Parathyroid adenoma (tissue), 2 donors: ENCODE measurements around the gene ACAP3.

Source experiments
- H2AFZ ChIP-seq: fragments of 300-600 bp; sonication (generic); one replicate; pipeline ENCODE4 v1.7.0; 2017; ENCODE audit warnings: antibody characterized with exemption, mild to moderate bottlenecking
- H3K27ac ChIP-seq: fragments of 300-600 bp; sonication (generic); one replicate; pipeline ENCODE4 v1.7.0; 2017
- H3K27me3 ChIP-seq: fragments of 300-600 bp; sonication (generic); one replicate; pipeline ENCODE4 v1.7.0; 2017; ENCODE audit warnings: low read length; ENCODE audit not compliant: control insufficient read depth, insufficient read depth
- H3K36me3 ChIP-seq: fragments of 300-600 bp; sonication (generic); one replicate; pipeline ENCODE4 v1.7.0; 2017; ENCODE audit warnings: low read length; ENCODE audit not compliant: control insufficient read depth, insufficient read depth
- H3K4me1 ChIP-seq: fragments of 300-600 bp; sonication (generic); one replicate; pipeline ENCODE4 v1.7.0; 2017; ENCODE audit warnings: control low read depth
- H3K4me2 ChIP-seq: fragments of 300-600 bp; sonication (generic); one replicate; pipeline ENCODE4 v1.7.0; 2017; ENCODE audit warnings: low read length
- H3K4me3 ChIP-seq: fragments of 300-600 bp; sonication (generic); one replicate; pipeline ENCODE4 v1.7.0; 2017; ENCODE audit warnings: low read depth, low read length
- H3K79me2 ChIP-seq: fragments of 300-600 bp; sonication (generic); one replicate; pipeline ENCODE4 v1.7.0; 2017; ENCODE audit warnings: control low read depth
- H3K9ac ChIP-seq: fragments of 300-600 bp; sonication (generic); one replicate; pipeline ENCODE4 v1.7.0; 2017; ENCODE audit warnings: mild to moderate bottlenecking
- H3K9me3 ChIP-seq: fragments of 300-600 bp; sonication (generic); one replicate; pipeline ENCODE4 v1.7.0; 2017; ENCODE audit warnings: low read length; ENCODE audit not compliant: control insufficient read depth
- CTCF ChIP-seq: fragments of 300-600 bp; sonication (generic); IDR thresholded peaks from one replicate; pipeline ENCODE4 v1.7.0; 2017; ENCODE audit warnings: antibody characterized with exemption, mild to moderate bottlenecking
- donor health status: primary hyperparathyroidism.

The ACAP3 gene

GRCh38 chr1:1282998-1283397 lies 24.7 kb downstream of the ACAP3 start:
- H3K36me3 ChIP-seq, result no peaks in the 10 kb centered on the region
- no peak for TF ChIP-seq CTCF
- H3K9me3 ChIP-seq, result no peaks in the 10 kb centered on the region
- H3K27ac ChIP-seq, result no peak overlapping the region
- H3K4me1 ChIP-seq, result peaks cover 3% of the 10 kb centered on the region
- no peak overlapping the region for H2AFZ ChIP-seq
- H3K4me3 ChIP-seq, result no peak overlapping the region
- no peak overlapping the region for H3K9ac ChIP-seq
- no peaks in the 10 kb centered on the region for H3K27me3 ChIP-seq
- no peak overlapping the region for H3K4me2 ChIP-seq
- H3K79me2 ChIP-seq, result no peaks in the 10 kb centered on the region

DNA sequence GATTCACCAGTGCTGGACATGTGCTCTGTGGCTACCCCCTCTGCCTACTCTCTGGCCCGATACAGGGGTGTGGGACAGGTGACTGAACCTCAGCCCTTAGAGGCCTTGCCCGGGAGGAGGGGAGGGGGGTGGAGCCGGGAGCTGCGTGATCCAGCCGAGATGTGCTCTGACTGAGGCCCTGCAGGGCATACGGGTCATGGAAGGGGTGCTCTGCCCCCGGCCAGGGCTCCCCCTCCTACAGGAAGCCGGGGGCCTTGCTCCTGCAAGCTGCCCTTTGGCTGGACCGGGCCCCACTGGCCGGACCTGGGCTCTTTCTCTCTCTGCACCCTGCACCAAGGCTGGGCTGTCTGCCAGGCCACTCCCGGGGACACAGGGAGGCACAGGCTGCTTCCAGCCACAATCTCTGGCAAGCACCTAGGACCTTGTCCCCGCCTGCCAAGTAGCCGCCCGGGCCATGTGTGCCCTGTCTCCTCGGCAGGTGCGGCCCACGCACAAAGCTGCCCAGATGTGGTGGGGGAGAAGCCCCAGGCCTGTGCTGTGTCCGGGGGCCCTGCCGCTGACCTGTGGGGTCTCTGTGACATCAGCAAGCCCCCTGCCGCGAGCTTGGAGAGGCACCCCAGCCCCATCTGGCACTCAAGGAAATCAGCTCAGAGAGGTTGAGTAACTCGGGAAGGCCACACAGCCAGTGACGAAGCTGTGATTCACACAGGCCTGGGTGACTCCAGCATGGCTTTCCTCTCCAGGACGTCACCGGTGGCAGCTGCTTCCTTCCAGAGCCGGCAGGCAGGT lies 26.0 kb downstream of the ACAP3 start:
- no peaks in the 10 kb centered on the region for H3K36me3 ChIP-seq
- H3K4me3 ChIP-seq, result peak overlapping the region; percentile 4
- H2AFZ ChIP-seq, result peak overlapping the region; percentile 22
- H3K79me2 ChIP-seq, result no peaks in the 10 kb centered on the region
- TF ChIP-seq CTCF, result no peak
- H3K27me3 ChIP-seq, result no peaks in the 10 kb centered on the region
- H3K4me1 ChIP-seq, result peaks cover 3% of the 10 kb centered on the region
- H3K27ac ChIP-seq, result no peak overlapping the region
- no peak overlapping the region for H3K9ac ChIP-seq
- peak overlapping the region; percentile 47 for H3K4me2 ChIP-seq
- no peaks in the 10 kb centered on the region for H3K9me3 ChIP-seq

DNA sequence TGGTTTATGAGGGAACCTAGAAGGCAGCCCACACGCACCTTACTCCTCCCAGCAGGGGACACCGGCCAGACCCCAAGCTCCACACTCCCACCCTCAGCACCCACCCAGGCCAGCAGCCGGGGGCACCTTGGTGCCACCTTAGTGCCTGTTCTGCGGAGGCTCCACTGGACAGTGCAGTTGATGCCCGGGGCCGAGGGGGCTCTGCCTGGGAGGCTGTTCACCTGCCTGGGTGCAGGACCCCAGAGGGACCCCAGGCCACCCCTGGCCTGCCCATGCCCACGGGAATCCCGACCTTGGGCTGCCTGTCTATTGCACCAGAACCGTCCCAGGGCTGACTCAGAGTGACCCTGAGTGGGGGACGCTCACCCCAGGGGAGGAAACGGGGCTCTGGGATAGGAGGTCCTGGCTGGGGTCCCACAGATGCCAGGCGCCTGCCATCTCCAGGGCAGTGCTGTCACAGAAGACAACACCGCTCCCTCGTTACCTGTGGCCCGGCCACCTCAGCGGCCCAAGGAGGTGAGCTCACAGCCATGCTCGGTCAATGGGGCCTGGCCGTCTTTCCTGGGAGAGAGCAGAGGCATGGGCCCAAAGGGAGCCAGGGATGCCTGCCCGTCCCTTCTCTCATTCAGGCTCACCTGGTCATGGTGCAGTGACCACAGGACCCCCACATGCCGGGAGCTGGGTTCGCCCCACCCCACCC lies 26.8 kb downstream of the ACAP3 start:
- no peak overlapping the region for H3K27ac ChIP-seq
- H2AFZ ChIP-seq, result no peak overlapping the region
- H3K27me3 ChIP-seq, result no peaks in the 10 kb centered on the region
- H3K36me3 ChIP-seq, result no peaks in the 10 kb centered on the region
- peaks cover 3% of the 10 kb centered on the region for H3K4me1 ChIP-seq
- H3K4me3 ChIP-seq, result no peak overlapping the region
- H3K4me2 ChIP-seq, result no peak overlapping the region
- TF ChIP-seq CTCF, result no peak
- H3K79me2 ChIP-seq, result no peaks in the 10 kb centered on the region
- no peak overlapping the region for H3K9ac ChIP-seq
- no peaks in the 10 kb centered on the region for H3K9me3 ChIP-seq

DNA sequence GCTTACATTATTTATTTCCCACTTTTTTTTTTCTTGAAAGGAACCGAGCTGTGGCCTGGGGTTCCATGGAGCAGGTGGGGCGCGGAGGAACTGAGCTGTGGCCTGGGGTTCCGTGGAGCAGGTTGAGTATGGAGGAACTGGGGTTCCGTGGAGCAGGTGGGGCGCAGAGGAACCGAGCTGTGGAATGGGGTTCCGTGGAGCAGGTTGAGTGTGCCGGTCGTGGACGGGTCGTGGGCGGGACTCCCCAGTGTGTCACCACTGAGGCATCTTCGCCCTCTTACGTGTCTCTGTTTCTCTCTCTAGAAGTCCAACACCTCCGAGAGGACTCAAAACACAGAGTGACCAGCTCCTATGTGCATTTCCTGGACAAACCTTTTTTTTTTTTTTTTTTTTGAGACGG lies 28.7 kb downstream of the ACAP3 start:
- Histone ChIP-seq H3K9me3 (no peaks in the 10 kb centered on the region), H3K36me3 (no peaks in the 10 kb centered on the region), H3K9ac (no peak overlapping the region), H3K27me3 (no peaks in the 10 kb centered on the region), H3K79me2 (no peaks in the 10 kb centered on the region), H3K4me3 (no peak overlapping the region), H3K4me2 (no peak overlapping the region), H3K4me1 (peaks cover 3% of the 10 kb centered on the region), H2AFZ (no peak overlapping the region), H3K27ac (no peak overlapping the region)
- TF ChIP-seq CTCF, result no peak
